Activated CD8-positive, alpha-beta memory T cell treated with anti-CD3 and anti-CD28 coated beads, Interleukin-2, amount 50 U/mL, for 24 hours (primary cell): ENCODE results near the gene IKZF2.

Experiments
- DNase-seq: peaks from one replicate; pipeline ENCODE4 v3.0.0-alpha.2; 2020; ENCODE audit errors: extremely low read depth

IKZF2 gene

GRCh38 chr2:213151437-213152064, at the start of gene IKZF2:
TSS of gene IKZF2 (minus strand) at chr2:213151612. CDS start at chr2:213148629, 2,983 bp downstream.
- peak; percentile 25 for DNase-seq

- DNase-seq: no peak
Observed at GRCh38 chr2:213199871-213200270, 48.5 kb upstream of the IKZF2 start.

GRCh38 chr2:213189001-213189899, 37.8 kb upstream of the IKZF2 start:
- no peak for DNase-seq

- DNase-seq: no peak
Observed at GRCh38 chr2:213188533-213188867, 37.1 kb upstream of the IKZF2 start.

- DNase-seq: no peak
Observed at GRCh38 chr2:213187833-213188532, 36.6 kb upstream of the IKZF2 start.

GRCh38 chr2:213187386-213187785, 36.0 kb upstream of the IKZF2 start:
- DNase-seq: no peak

- no peak for DNase-seq
Observed at GRCh38 chr2:213185147-213185822, 33.9 kb upstream of the IKZF2 start.

GRCh38 chr2:213181712-213182111, 30.3 kb upstream of the IKZF2 start:
- DNase-seq: no peak

GRCh38 chr2:213177679-213178078, 26.3 kb upstream of the IKZF2 start:
- DNase-seq: no peak

GRCh38 chr2:213175673-213176247, 24.3 kb upstream of the IKZF2 start:
- DNase-seq: no peak

GRCh38 chr2:213172641-213173040, 21.2 kb upstream of the IKZF2 start:
- no peak for DNase-seq

- DNase-seq: no peak
Observed at GRCh38 chr2:213171147-213171546, 19.7 kb upstream of the IKZF2 start.

GRCh38 chr2:213167271-213167930, 16.0 kb upstream of the IKZF2 start:
- DNase-seq: no peak

- no peak for DNase-seq
Observed at GRCh38 chr2:213166109-213166508, 14.7 kb upstream of the IKZF2 start.

GRCh38 chr2:213164263-213164662, 12.9 kb upstream of the IKZF2 start:
- no peak for DNase-seq

- no peak for DNase-seq
Observed at GRCh38 chr2:213162516-213163118, 11.2 kb upstream of the IKZF2 start.

- DNase-seq: no peak
Observed at GRCh38 chr2:213161759-213162515, 10.5 kb upstream of the IKZF2 start.

- DNase-seq: no peak
Observed at GRCh38 chr2:213159768-213160167, 8.4 kb upstream of the IKZF2 start.

- DNase-seq: no peak
Observed at GRCh38 chr2:213157242-213157641, 5.8 kb upstream of the IKZF2 start.

GRCh38 chr2:213156717-213157116, 5.3 kb upstream of the IKZF2 start:
- DNase-seq: no peak
